Stimulated activated CD4-positive, alpha-beta T cell treated with anti-CD3 and anti-CD28 coated beads, Interleukin-15, amount 100 ng/mL, for 1 hour (primary cell): Measurements from ENCODE around the gene IFI44L.

Source experiments
- DNase-seq, 2 donors: peaks; one replicate each; pipeline ENCODE4 v3.0.0-alpha.2; 2020; ENCODE audit warnings: low read depth in 1 of 2, low spot score in 1 of 2

Gene IFI44L

DNA sequence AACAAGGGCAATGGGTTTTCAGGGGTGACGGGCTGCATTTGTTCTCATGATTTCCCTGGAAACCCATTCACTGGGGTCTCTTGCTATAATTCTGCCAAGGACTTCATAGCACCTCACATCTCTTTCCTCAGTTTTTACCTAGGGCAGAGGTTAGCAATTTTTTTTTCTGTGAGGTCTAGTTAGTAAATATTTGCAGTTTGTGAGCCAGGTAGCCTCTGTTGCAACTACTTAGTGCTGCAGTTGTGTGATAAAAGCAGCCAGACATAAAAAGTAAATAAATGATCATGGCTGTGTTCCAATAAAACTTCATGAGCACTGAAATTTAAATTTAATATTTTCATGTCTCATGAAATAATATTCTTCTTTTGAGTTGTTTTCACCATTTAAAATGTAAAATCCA lies 67.1 kb downstream of the IFI44L start:
- DNase-seq = no peak

DNA sequence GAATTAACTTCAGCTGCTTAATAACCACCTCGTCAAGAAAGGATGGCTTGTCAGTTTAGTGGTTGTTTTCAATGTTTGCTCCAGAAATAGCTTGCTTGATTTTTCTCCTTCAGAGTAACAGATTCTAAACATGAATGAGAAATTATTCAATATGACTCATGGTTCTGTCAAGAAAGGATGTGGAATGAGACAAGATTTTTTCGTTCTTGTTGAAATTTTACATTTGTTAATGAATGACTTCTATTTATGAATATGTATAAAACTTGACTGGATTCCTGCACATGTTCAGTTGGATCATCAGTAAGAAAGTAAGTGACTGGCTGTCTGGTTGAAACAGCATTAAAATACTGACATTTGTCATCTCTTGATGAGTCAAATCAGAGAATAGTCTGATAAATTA lies 67.7 kb downstream of the IFI44L start:
- no peak for DNase-seq

DNA sequence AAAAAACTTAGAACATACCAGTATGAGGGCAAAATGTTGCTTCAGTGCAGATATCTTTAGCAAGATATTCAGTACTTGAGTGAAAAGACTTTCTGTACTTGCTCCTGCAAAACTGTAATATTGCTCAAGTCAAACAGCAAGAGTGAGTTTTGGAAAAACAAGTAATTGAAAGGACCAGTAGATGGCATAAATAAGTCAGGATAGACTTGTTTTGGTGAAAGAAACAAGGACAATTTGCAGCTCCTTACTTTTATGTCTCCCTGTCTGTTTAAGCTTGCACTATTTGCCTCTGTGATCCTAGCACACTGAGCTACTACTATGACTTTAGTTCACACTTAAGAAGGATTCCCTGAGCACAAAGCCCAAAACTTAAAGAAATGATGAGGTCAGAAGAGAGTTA lies 68.4 kb downstream of the IFI44L start:
- no peak for DNase-seq

DNA sequence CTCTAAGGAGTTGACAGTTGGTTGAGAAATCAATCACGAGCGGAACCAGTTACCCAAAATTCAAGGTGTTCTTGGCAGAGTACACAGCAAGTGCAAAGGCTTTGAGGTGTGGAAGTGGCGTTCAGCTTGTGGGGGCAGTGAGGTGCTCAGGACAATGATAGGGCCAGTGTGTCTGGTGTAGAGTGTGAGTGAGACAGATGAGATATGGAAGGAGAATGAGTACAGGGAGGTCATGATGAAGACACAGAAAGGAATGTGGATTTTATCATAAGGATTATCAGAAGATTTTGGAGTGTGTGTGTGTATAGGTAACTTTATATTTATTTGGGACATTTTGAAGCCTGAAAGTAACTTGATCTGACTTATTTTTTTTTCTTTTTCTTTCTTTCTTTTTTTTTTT lies 70.3 kb downstream of the IFI44L start:
- DNase-seq = no peak

DNA sequence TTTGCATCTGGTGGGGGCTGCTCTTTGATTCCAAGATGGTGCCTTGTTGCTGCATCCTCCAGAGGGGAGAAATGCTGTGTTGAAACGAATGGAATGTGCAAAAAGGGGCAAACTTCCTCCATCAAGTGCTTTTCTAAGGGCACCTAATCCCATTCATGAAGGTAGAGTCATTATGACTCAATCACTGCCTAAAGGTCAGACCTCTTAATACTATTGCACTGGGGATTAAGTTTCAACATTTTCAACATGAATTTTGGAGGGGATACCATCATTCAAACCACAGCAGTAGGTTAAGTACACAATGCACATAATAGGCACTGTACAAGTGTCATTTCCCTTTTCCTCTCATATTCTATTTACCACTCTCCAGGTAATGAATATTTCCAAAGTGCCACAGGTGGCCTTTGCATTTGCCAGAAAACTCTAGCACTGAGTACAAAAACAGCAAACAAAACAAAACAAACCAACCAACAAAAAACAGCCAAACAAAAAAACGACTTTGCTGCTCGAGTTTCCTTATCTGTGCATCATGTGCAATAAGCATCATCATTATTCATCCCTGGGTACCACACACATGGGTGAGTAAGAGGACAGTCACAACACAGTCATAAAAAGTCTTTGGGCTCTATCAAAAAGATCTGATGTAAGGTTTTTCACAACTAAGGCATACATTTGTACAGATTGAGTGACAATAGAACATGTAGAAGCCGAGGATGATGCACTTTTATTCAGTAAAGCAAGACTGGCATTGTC lies 71.9 kb downstream of the IFI44L start:
- DNase-seq = no peak
